Measurements from ENCODE around the gene TRAPPC3.
A peak's percentile ranks its signal among the peaks of the same experiment; 100 is the strongest.
"Not testable (repeated sequence)": the region's sequence is repeated elsewhere in the genome, so short reads cannot be mapped to it uniquely, and the experiment has no call there.

The TRAPPC3 gene

GRCh38 chr1:36149237-36149972 is at the start of gene TRAPPC3:
Gene TRAPPC3 (minus strand): TSS chr1:36149486. CDS start chr1:36149378, 108 bp downstream.
- peak; percentile 99 for DNase-seq

GRCh38 chr1:36198641-36199040 is 49.4 kb upstream of the TRAPPC3 start:
- DNase-seq: no peak

- not testable (repeated sequence) for DNase-seq
Measured at GRCh38 chr1:36196805-36197204, 47.5 kb upstream of the TRAPPC3 start.

- peak; percentile 68 for DNase-seq
Measured at GRCh38 chr1:36187800-36188593, 38.7 kb upstream of the TRAPPC3 start.

- no peak for DNase-seq
Measured at GRCh38 chr1:36183309-36183856, 34.1 kb upstream of the TRAPPC3 start.

- no peak for DNase-seq
Measured at GRCh38 chr1:36182734-36183133, 33.4 kb upstream of the TRAPPC3 start.

GRCh38 chr1:36179220-36179600 is 29.9 kb upstream of the TRAPPC3 start:
- no peak for DNase-seq

GRCh38 chr1:36178471-36179219 is 29.4 kb upstream of the TRAPPC3 start:
- DNase-seq: no peak

GRCh38 chr1:36177589-36178431 is 28.5 kb upstream of the TRAPPC3 start:
- DNase-seq: no peak

GRCh38 chr1:36176106-36176949 is 27.0 kb upstream of the TRAPPC3 start:
- no peak for DNase-seq

GRCh38 chr1:36175137-36176095 is 26.1 kb upstream of the TRAPPC3 start:
- DNase-seq: peak; percentile 68

- peak; percentile 63 for DNase-seq
Measured at GRCh38 chr1:36174713-36175112, 25.4 kb upstream of the TRAPPC3 start.

GRCh38 chr1:36172983-36173382 is 23.7 kb upstream of the TRAPPC3 start:
- no peak for DNase-seq

GRCh38 chr1:36172017-36172747 is 22.9 kb upstream of the TRAPPC3 start:
- no peak for DNase-seq

GRCh38 chr1:36170643-36171412 is 21.5 kb upstream of the TRAPPC3 start:
- no peak for DNase-seq

GRCh38 chr1:36168514-36168913 is 19.2 kb upstream of the TRAPPC3 start:
- no peak for DNase-seq

- DNase-seq: no peak
Measured at GRCh38 chr1:36166938-36167905, 17.9 kb upstream of the TRAPPC3 start.

Data from NCI-H1105 (cell line).